NCI-H2171 (cell line): ENCODE data around the gene CIZ1.
"Not testable (repeated sequence)": the region's sequence is repeated elsewhere in the genome, so short reads cannot be mapped to it uniquely, and the experiment has no call there.

Experiments
- DNase-seq: peaks from one replicate; lab custom pipeline; 2025; lab: John Stamatoyannopoulos, UW

CIZ1 gene

DNA sequence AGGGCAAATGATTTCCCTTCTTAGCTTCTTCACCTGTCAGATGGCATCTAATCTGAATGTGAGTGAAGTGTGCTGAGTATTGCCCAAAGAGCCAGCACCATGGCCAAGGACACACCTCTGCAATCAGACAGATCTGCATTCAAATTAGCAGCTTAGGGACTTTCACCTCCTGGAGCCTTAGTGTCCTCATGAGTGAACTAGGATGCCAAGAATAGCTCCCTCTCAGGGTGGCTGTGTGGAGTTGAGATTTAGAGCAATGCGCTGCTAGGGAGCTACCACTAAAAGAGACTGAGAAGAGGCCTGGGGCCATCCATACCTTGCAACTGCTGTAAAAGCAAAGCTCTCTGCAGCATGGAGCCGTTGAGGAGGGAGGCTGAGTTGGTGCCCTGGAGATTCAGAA lies 1.4 kb downstream of the CIZ1 start:
- DNase-seq: no peak

DNA sequence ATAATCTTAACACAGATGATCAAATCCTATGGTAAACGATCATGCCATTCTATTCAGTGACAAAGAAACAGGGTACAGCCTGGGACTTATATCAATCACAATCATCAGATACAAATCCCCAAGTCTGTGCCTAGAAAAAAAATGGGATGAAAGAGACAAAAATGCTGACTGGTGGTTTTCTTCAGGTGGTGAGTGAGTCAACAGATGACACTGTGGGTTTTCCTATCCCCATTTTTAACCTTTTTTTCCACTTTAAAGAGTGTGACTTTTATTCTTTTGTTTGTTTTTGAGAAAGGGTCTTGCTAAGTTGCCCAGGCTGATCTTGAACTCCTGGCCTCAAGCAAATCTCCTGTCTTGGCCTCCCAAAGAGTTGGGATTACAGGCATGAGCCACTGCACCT lies 3.2 kb downstream of the CIZ1 start:
- no peak for DNase-seq

DNA sequence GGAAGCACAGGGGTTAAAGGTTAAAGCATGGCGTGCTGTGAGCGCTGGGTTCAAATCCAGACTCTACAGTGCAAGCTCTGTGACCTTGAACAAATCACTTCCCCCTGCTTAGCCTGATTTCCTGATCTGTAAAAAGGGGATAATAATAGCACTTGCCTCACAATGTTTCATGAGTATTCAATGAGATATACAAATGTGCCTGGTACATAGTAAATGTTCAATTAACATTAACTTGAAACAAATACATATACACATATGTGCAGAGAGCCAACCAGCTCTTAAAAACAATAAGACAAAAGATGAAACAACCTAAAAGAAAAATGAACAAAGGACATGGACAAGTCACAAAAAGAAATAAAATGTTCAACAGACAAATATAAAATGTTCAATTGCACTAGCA lies 4.0 kb downstream of the CIZ1 start:
- DNase-seq: no peak

DNA sequence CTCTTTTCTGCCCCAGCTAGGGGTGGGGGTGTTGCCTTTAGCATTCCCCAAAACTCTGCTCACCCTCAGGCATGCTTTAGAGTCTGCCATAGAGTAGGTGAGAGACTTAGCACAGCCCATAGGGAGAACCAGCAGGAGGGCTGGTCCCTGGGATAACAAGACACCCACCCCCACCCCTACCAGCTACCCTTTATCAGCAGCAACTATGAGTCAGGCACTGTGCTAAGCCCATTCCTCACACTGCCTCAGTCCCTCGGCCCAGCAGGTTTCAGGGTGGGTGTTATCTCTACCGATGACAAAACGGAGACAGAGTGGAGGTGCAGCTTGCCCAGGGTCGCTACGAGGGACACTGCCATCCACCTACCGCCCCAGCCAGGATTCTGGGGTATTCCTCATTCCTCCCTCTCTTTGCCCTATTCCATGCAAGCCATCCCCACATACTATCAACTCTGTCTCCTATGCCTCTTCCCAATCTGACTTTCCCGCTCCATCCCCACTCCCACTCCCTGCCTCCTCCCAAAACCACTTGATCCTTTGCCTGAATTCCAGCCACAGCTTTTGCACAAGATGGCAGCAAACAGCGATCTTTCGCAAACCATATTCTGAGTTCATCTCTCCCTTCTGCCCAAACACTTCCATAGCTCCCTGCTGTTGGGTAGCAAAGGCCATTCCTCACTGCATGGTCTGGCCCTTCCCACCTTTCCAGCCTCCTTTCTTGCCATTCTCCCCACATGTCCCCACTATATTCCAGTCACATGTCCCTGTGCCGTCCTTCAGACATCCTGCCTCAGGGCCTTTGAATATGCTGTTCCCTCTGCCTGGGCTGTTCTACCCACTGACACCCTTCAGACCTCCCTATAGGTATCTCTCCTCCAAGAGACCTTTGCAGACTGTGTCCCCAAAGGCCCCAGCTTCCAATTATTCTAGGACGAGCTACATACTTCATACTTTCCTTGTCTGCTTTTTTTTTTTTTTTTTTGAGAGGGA lies 5.1 kb downstream of the CIZ1 start:
- DNase-seq: no peak

DNA sequence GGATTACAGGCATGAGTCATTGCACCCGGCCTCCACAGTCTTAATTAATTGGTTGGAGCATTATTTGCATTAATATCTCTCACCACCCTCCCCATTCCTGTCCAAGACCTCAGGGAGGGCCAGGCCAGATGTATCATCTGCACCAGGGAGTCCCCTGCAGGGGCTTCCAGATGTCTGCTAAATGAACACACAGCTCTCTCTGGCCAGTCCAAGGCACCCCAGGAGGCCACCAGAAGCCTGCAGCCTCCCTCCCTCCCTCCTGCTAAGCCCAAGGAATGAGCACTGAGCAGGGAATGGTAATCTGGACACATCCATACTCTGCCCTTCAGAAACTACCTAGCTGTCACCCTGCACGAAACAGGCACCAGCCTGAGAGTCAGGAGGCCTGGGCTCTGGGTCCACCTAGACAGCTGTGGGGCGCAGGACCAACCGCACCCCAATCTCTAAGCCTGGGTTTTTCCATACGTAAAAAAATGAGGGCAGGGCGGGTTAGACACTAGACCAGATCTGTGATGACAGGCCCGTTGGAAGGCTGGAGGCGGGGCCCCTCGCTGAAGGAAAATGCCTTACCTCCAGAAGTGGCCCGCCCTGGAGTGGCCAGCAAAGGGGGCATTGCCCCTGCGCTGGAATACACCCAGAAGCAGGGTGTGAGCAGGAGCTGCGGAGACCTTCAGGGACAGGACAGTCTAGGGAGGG lies 8.3 kb downstream of the CIZ1 start:
- DNase-seq: no peak

DNA sequence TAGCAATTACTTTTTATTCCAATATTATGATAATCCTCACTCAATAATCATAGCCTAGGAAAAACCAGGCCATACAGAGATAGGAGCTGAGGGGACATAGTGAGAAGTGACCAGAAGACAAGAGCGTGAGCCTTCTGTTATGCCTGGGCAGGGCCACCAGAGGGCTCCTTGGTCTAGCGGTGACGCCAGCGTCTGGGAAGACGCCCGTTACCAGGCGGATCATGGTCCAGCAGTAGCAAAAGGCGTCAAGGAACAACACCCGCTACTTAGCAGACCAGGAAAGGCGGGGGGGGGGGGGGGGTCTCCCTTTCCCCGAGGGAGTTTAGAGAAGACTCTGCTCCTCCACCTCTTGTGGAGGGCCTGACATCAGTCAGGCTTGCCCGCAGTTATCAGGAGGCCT lies 9.9 kb downstream of the CIZ1 start:
- not testable (repeated sequence) for DNase-seq

DNA sequence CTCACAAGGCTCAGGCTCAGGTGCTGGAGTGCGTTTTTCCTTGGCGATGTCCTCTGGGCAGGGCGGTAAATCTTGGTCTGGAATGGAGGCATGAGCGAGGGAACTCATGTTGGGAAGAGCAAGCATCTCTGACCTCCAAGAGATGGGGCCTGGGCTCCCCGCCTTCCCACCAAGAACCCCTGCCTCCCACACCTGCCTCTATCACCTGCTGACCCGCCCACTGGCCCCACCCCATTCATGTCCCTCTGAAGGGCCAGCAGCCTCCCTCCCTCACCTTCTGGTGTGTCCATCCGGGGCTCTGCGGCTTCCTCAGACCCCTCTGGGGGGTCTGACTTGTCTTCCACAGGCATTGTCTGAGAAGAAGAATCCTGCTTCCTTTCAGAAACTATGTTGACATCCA lies 10.9 kb downstream of the CIZ1 start:
- no peak for DNase-seq

DNA sequence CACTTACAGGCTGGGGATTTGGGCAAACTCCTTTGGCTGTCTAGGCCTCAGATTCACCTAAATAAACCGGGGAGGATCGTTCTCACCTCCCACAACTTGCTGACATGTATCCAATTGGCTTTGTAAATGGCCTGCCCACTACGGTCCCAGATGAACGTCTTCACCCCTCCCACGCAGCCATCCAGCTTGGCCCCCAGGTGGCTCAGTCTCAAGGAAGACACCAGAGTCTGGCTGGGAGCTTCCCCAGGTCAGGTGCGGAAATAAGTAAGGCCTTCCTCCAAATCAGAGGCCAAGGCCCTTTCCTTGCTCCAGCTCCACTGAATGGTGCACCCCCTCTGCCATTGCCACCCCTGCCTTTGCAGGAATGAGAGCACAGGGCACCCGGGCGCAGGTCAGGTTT lies 11.4 kb downstream of the CIZ1 start:
- no peak for DNase-seq

DNA sequence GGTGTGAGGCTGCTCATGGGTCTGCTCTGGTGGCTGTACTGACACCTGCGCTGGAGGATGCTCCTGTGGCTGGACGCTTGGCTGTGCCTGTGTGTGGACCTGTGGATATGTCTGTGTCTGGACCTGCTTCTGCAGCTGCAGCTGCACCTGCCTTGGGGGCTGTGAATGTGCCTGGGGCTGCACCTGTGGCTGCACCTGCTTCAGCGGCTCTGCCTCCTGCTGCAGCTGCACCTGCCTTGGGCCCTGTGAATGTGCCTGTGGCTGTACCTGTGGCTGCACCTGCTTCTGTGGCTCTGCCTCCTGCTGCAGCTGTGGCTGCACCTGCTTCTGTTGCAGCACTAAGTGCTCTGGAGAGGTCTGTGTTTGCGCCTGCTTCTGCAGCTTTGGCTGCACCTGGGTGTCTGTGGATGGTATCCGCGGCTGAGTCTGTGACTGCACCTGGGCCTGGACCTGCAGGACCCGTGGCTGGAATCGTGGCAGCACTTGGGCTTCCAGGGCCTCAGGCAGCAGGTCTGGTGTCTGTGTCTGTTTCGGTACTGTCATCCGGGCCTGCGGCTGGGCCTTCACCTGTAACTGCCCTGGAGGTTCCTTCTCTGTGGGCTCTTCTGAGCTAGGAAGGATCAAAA lies 12.5 kb downstream of the CIZ1 start:
- DNase-seq: no peak

DNA sequence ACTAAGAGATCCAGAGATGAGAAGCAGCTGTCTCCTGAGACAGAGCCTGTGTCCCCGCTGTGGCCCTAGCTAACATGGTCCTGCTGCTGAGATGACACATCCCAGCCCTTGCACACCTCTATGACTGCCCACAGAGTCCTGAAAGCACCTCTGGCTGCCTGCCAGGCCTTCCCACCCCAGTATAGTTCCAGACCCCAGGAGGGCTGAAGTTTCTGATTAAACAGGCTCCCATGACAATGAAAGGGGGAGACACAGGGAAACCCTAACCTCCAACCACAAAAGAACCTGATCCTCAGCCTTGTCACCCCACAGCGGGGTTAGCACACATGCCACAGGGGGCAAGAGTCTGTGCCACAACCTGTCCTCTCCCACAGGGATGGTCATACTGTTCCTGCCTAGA lies 15.6 kb downstream of the CIZ1 start:
- DNase-seq: no peak

DNA sequence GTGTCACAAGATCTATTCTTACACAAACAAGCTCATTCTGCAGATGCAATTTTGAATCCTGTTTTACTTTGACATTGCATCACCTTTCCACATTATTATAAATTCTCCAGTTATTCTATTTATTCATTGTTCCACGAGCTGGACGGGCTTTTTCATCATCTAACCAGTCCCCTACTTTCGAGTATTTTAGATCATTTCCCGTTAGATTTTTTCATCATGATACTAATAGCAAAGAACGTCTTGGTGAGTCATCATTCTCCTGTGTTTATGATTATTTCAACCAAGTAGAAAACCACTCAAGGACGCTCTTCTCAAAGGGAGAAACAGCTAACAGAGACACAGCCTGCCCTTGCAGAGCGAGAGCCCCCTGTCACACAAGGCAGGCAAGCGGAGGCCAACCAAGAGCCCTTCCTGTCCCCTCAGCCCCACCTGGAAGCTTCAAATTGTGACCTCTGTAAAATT lies 16.2 kb downstream of the CIZ1 start:
- no peak for DNase-seq

DNA sequence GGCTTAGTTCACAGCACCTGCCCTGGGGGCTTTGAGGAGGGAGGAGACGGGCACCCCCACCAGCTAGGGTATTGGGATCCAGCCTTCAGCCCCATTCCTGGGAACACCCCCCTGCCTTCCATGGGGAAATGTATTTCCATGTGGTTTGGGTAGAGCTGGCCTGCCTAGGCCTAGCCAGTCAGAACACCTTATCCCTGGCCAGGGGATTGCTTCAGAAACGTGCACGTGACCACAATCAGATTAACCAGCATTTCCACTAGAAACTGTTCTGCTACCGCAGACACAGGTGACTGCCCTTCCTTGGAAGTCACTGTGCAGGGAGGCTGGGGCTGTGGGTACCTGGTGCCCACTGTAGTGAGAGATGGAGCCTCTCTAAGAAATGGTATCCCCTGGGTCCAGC lies 17.3 kb downstream of the CIZ1 start:
- DNase-seq: no peak

DNA sequence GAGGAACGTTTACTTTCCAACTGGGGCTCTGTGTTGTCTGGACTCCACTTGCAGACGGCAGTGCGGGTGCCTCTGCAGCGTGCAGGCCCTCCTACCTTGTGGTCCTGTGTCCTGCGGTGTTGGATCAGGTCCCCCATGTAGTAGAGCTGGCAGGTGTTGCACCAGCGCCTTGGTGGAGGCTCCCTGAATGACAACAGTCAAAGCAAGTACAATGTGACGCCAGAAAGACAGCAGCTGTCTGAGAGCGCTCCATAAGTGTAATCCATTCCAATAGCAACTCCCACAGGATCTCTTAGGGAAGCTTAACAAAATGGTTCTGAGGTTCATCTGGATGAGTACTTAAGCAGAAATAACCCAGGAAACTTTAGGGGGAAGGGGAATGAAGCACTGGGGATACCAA lies 21.4 kb downstream of the CIZ1 start:
- peak; percentile 92 for DNase-seq

DNA sequence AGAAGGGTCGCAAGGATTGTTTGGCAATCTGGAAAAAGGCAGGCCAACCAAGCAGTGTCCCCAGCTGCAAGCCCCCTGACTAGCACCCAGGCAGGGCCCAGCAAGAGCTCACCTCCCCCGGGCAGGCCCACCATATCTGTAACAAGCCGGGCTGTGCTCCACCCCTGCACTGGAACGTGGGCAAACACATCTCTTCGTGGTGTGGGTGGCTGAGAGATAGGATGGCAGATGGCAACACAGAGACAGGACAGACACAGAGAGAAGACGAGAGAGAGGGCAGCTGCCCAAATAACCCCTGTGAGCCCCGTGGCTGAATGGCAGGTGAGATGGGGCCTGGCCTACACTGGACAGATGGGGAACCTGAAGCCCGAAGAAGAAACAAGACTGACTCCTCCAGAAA lies 21.9 kb downstream of the CIZ1 start:
- peak; percentile 62 for DNase-seq

DNA sequence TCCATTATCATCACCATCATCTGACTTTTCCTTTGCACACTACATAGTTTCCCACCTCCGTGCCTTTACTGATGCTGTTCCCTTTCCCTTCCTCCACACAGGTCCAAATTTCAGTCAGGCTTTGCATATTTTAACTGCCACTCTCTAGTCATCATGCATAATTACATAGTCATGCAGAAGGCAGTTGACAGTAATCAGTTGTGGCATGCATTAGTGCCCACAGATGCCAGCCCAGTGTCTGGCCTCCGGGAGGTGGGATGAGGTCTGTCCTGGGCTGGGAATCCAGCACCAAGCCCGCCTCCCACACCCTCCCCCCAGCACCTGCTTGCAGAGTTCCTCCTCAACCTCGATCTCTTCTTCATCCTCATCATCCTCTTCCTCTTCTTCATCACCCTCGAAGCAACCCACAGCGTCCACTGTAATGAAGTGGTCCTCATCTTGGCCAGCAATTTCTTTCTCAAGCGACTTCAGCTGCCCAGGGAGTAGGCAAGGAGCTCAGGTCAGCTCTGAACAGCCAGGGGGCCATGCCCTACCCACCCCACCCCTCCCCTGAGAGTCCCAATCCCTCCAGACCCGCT lies 22.6 kb downstream of the CIZ1 start:
- DNase-seq: no peak

DNA sequence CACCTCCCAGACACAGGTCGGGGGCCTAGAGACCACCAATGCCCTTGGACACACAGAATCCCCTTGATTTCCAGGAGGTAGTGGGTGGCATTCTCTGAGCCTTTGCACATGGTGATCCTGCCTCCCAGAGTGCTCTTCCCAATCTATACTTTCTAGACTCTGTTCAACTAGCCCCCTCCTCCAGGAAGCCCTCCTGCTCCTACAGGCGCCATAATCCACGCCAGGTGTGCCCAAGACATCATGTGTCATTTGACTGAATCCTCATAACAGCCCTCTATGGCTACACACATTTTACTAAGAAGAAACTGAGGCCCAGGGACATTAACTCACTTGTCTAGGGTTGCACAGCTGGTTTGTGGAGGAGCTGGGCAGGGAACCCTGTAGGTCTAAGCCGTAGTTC lies 24.2 kb downstream of the CIZ1 start:
- no peak for DNase-seq

DNA sequence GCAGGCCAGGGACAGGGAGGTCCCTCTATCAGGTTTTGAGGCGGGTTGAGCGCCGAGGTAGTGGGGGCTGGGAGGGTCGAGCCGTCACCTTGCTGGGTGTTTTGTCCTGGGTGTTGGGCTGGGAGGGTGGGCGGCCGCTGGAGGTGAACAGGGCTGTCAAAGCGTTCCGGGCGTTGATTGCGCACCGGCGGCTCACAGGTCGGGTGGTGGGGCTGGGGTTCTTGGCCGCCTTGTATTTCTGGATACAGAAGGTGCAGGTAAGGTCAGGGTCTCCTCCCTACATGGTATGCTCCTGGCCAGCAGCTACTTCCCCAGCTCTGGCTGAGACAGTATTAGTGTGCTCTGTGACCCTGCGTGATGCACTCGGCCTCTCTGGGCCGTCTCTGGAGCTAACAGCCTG lies 25.2 kb downstream of the CIZ1 start:
- no peak for DNase-seq

DNA sequence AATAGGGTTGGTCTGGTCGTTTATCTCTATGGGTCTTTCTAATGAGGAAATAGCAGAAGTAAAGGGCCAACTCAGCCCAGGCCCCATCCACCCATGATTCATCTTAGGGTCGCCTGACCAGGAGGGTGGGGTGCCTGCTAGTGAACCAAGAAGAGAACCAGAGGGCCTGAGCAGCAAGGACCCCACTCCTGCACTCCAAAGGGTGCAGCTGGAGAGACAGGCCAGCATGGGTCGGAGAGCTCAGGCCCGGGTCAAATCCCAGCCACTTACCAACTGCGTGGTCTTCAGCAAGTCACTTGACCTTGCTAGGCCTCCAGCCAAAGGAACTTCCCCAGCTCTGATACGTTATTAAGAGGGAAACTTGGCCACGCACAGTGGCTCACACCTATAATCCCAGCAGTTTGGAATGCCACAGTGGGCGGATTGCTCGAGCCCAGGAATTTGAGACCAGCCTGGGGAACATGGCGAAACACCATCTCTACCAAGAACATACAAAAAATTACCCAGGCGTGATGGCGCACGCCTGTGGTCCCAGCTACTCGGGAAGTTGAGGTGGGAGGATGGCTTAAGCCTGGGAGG lies 27.0 kb downstream of the CIZ1 start:
- no peak for DNase-seq

DNA sequence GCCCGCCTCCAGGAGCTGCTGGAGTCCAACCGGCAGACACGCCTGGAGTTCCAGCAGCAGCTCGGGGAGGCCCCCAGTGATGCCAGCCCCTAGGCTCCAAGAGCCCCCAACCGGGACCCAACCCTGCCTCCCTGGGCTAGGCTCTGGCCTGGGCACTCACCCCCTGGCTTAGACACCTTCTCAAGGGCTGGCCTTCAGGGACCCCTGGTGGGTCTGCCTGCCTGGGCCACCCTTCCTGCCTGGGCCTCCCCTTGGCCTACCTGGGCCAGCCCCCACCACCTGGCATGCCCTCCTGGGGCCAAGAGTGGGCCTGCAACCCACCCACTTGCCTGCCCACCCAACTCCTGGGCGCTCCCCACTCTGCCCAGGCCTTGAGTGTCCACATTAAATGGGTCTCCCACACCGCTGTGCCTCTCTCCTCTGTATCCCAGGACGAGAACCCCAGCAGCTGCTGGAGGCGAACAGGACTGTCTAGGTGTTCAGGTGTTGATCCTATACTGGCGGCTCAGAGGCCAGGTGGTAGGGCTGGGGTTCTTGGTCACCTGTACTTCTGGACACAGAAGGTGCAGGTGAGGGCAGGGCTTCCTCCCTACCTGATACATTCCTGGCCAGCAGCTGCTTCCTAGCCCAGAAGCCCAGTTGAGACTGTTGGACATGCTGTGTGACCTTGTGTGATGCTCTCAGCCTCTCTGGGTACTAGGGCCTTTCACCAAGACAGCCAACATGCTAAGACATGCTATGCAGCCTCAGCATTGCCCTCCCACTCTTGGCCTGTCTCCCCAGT lies 27.7 kb downstream of the CIZ1 start:
- no peak for DNase-seq

DNA sequence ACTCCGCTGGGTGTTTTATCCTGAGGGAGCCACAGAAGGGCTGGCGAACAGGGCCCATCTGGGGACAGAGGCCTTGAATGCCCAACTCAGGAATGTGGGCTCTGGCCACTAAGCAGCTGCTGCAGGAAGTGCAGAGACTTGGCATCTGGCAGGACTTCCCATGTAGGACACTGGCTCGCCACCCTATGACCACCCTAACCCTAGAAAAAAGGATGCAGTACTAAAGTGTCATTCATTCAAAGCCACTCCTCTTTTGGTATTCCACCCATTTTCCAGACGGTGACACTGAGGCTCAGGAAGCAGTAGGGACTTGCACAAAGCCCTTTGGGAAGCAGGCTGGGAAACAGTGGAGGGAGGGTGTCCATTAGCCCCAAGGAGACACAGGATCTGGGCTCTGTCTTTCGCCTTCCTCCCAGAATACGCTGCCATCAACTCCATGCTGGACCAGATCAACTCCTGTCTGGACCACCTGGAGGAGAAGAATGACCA lies 28.3 kb downstream of the CIZ1 start:
- DNase-seq: no peak
